SK-N-SH (cell line): ENCODE data around the gene LSM3. TPM values are rescaled to one million over a fixed set of nuclear protein-coding genes. Genes with fewer than 3 reads are reported as not detected.

ENCODE experiments used
- CTCF ChIA-PET: fragments of 300-600, 350-600 bp; formaldehyde crosslinking; extraction: SDS; loops from one replicate; lab custom pipeline; 2021; lab: Yijun Ruan, JAX
- POLR2A ChIA-PET: fragments of 350-600 bp; sonication (Branson Sonifier 250); formaldehyde crosslinking; extraction: SDS; loops from one replicate; lab custom pipeline; 2020; ENCODE audit warnings: antibody characterized with exemption, inconsistent platforms; lab: Yijun Ruan, JAX
- DNase-seq: peaks from one replicate; pipeline ENCODE4 v3.0.0; 2012
- H2AFZ ChIP-seq: fragments of 200-600 bp; sonication (generic); 2 replicates; pipeline ENCODE4 v1.8.1; 2016; ENCODE audit warnings: antibody characterized with exemption, mild to moderate bottlenecking, low read depth
- H3F3A ChIP-seq: fragments of 200-600 bp; sonication (generic); replicated peaks from 2 replicates; pipeline ENCODE3; 2016; ENCODE audit warnings: antibody characterized with exemption, mild to moderate bottlenecking; ENCODE audit not compliant: insufficient read depth
- H3K27ac ChIP-seq, 2 experiments: fragments of 200-500 bp in 1 of 2; fragments of 200-600 bp in 1 of 2; sonication (Bioruptor generic) in 1 of 2; sonication (generic), shearing (Covaris generic) in 1 of 2; 2 replicates each; pipeline versions ENCODE4 v1.5.1 to v1.6.1; 2014 to 2016; ENCODE audit warnings: low read depth in 2 of 2, inconsistent platforms in 1 of 2, low read length in 1 of 2, mild to moderate bottlenecking in 1 of 2, mixed read lengths in 1 of 2
- H3K27me3 ChIP-seq: fragments of 200-600 bp; sonication (generic), shearing (Covaris generic); 2 replicates; pipeline ENCODE4 v1.6.1; 2016; ENCODE audit warnings: mixed run types; ENCODE audit not compliant: insufficient read depth
- H3K36me3 ChIP-seq, 2 experiments: fragments of 200-500 bp in 1 of 2; fragments of 200-600 bp in 1 of 2; sonication (Bioruptor generic) in 1 of 2; sonication (generic) in 1 of 2; replicated peaks in 1 of 2; 2 replicates each; pipeline versions ENCODE3 to v1.5.1; 2014 to 2016; ENCODE audit warnings: low read length in 1 of 2, mild to moderate bottlenecking in 1 of 2; ENCODE audit not compliant: insufficient read depth in 2 of 2, control insufficient read depth in 1 of 2
- H3K4me1 ChIP-seq, 2 experiments: fragments of 200-500 bp in 1 of 2; fragments of 200-600 bp in 1 of 2; sonication (Bioruptor generic) in 1 of 2; sonication (generic), shearing (Covaris generic) in 1 of 2; 2 replicates each; pipeline versions ENCODE4 v1.5.1 to v1.6.1; 2014 to 2016; ENCODE audit warnings: low read depth in 1 of 2, low read length in 1 of 2, mixed run types in 1 of 2; ENCODE audit not compliant: insufficient read depth in 2 of 2, control insufficient read depth in 1 of 2
- H3K4me2 ChIP-seq: fragments of 200-600 bp; sonication (generic), shearing (Covaris generic); 2 replicates; pipeline ENCODE4 v1.6.1; 2017; ENCODE audit warnings: mixed run types
- H3K4me3 ChIP-seq, 2 experiments: fragments of 200-500 bp in 1 of 2; fragments of 200-600 bp in 1 of 2; sonication (Bioruptor generic) in 1 of 2; sonication (generic), shearing (Covaris generic) in 1 of 2; 2 replicates each; pipeline versions ENCODE4 v1.5.1 to v1.8.1; 2014 to 2016; ENCODE audit warnings: low read depth in 2 of 2, inconsistent platforms in 1 of 2, low read length in 1 of 2, mild to moderate bottlenecking in 1 of 2, mixed read lengths in 1 of 2, moderate library complexity in 1 of 2
- H3K79me2 ChIP-seq: fragments of 200-600 bp; sonication (generic); 2 replicates; pipeline ENCODE4 v1.8.1; 2017; ENCODE audit warnings: mild to moderate bottlenecking; ENCODE audit not compliant: insufficient read depth
- H3K9ac ChIP-seq: fragments of 200-600 bp; sonication (generic); 2 replicates; pipeline ENCODE4 v1.6.1; 2017; ENCODE audit warnings: mixed run types
- H3K9me2 ChIP-seq: fragments of 200-600 bp; sonication (generic); 2 replicates; pipeline ENCODE4 v1.6.1; 2017; ENCODE audit warnings: mixed run types
- H3K9me3 ChIP-seq: fragments of 200-600 bp; sonication (generic); 2 replicates; pipeline ENCODE4 v1.6.1; 2017; ENCODE audit warnings: mixed run types, mild to moderate bottlenecking, moderate library complexity
- H4K20me1 ChIP-seq: fragments of 200-600 bp; sonication (generic); 2 replicates; pipeline ENCODE4 v1.6.1; 2017; ENCODE audit warnings: mild to moderate bottlenecking, mixed run types; ENCODE audit not compliant: insufficient read depth
- CHD2 ChIP-seq: fragments of 150-350 bp; IDR thresholded peaks from 2 replicates; pipeline ENCODE4 v1.6.1; 2018; ENCODE audit warnings: low read length; ENCODE audit not compliant: partially characterized antibody
- CTCF ChIP-seq: fragments of 200-600 bp; sonication (generic); IDR thresholded peaks from 2 replicates; pipeline ENCODE4 v1.6.1; 2017; ENCODE audit warnings: antibody characterized with exemption, mild to moderate bottlenecking, moderate library complexity
- ELF1 ChIP-seq: IDR thresholded peaks from 2 replicates; pipeline ENCODE4 v1.4.0; 2012
- EP300 ChIP-seq, 2 experiments: IDR thresholded peaks; 2 replicates each; pipeline versions ENCODE4 v1.4.0 to v1.6.1; 2012; ENCODE audit warnings: borderline replicate concordance in 1 of 2, low read depth in 1 of 2, low read length in 1 of 2
- EZH2phosphoT487 ChIP-seq: fragments of 200-600 bp; sonication (generic); IDR thresholded peaks from 2 replicates; pipeline ENCODE4 v1.6.1; 2017; ENCODE audit warnings: low read depth, mixed run types, mild to moderate bottlenecking, antibody characterized with exemption, moderate library complexity, borderline replicate concordance
- FOXJ3 ChIP-seq: sonication (generic); formaldehyde crosslinking; IDR thresholded peaks from 2 replicates; pipeline ENCODE4 v1.5.1; 2020; ENCODE audit warnings: mild to moderate bottlenecking, missing genetic modification reagents
- JUND ChIP-seq: IDR thresholded peaks from 2 replicates; pipeline ENCODE4 v1.4.0; 2012
- MAX ChIP-seq: IDR thresholded peaks from 2 replicates; pipeline ENCODE4 v1.4.0; 2012; ENCODE audit warnings: low read depth
- MEF2A ChIP-seq: IDR thresholded peaks from 2 replicates; pipeline ENCODE4 v1.4.0; 2012; ENCODE audit warnings: low read depth, borderline replicate concordance
- PBX3 ChIP-seq: IDR thresholded peaks from 2 replicates; pipeline ENCODE4; 2012
- POLR2AphosphoS5 ChIP-seq: IDR thresholded peaks from 2 replicates; pipeline ENCODE4 v1.6.1; 2012; ENCODE audit warnings: low read depth, low read length
- RCOR1 ChIP-seq: fragments of 150-350 bp; IDR thresholded peaks from 2 replicates; pipeline ENCODE4 v1.6.1; 2017; ENCODE audit warnings: antibody characterized with exemption, low read length
- RFX5 ChIP-seq: IDR thresholded peaks from 2 replicates; pipeline ENCODE4 v1.6.1; 2012; ENCODE audit warnings: mild to moderate bottlenecking, improper control_type of control experiment, low read length
- RXRA ChIP-seq: IDR thresholded peaks from 2 replicates; pipeline ENCODE4 v1.4.0; 2012; ENCODE audit warnings: low read depth, mild to moderate bottlenecking, borderline replicate concordance
- TAF1 ChIP-seq: IDR thresholded peaks from 2 replicates; pipeline ENCODE4 v1.6.1; 2012; ENCODE audit warnings: low read depth, mild to moderate bottlenecking, low read length, moderate library complexity, borderline replicate concordance
- TCF12 ChIP-seq: IDR thresholded peaks from 2 replicates; pipeline ENCODE4 v1.4.0; 2012
- USF1 ChIP-seq: IDR thresholded peaks from 2 replicates; pipeline ENCODE4 v1.4.0; 2012; ENCODE audit warnings: low read depth, borderline replicate concordance
- YY1 ChIP-seq: IDR thresholded peaks from 2 replicates; pipeline ENCODE4 v1.4.0; 2012; ENCODE audit warnings: low read depth, mild to moderate bottlenecking
- ZBTB33 ChIP-seq: IDR thresholded peaks from 2 replicates; pipeline ENCODE4 v1.4.0; 2012; ENCODE audit warnings: low read depth, borderline replicate concordance
- WGBS: methylation state at CpG from one replicate; pipeline ENCODE4 v1.1.6; 2017; ENCODE audit warnings: low lambda C conversion rate; 5-methylcytosine and 5-hydroxymethylcytosine counted together
- polyA plus RNA-seq, 3 experiments: library from polyadenylated mRNA; depleted of rRNA; stranded (reverse); fragments of >200 nt; gene quantifications; 2 replicates each; pipeline ENCODE4 v1.2.3, GENCODE V29; 2012

Gene LSM3
- polyA plus RNA-seq, 1 of the 3 experiments (the other 2 are of a cell fraction): 5.1 TPM

- TF ChIP-seq RXRA: no peak
- no peak for TF ChIP-seq EZH2phosphoT487
- TF ChIP-seq ZBTB33: no peak
- no peak for TF ChIP-seq FOXJ3 (CRISPR knock-in tag)
- no peak for TF ChIP-seq ELF1
- TF ChIP-seq RCOR1: no peak
- no peak for TF ChIP-seq PBX3
- no peak for TF ChIP-seq YY1
- TF ChIP-seq MAX: no peak
- no peak for TF ChIP-seq TCF12
- TF ChIP-seq CHD2: no peak
- TF ChIP-seq MEF2A: no peak
- no peak for TF ChIP-seq EP300 (IDR thresholded peaks at IDR 0.05; ENCODE audit: borderline replicate concordance in 1 of 2, low read depth in 1 of 2, low read length in 1 of 2)
- TF ChIP-seq RFX5: no peak
- no peak overlapping the region for H3K9ac ChIP-seq
- no peaks in the 10 kb centered on the region for H3K9me3 ChIP-seq
- ChIA-PET CTCF (interaction anchor here (1.0 kb wide), 1 partner anchor 311 kb away, joined by 3 read pairs; no protein-coding TSS in a partner anchor), POLR2A (no interaction called here)
- no peaks in the 10 kb centered on the region for H3F3A ChIP-seq
- no peaks in the 10 kb centered on the region for H3K79me2 ChIP-seq
- H2AFZ ChIP-seq: no peak overlapping the region
- DNase-seq: no peak
- no peak overlapping the region for H3K4me2 ChIP-seq
- H3K36me3 ChIP-seq: no peaks in the 10 kb centered on the region
- 72% methylated on average over 7 of the region's 7 CpGs for WGBS
- H3K27me3 ChIP-seq: peaks cover 6% of the 10 kb centered on the region; the same call in 1 of the 2 replicates
- no peak overlapping the region for H3K4me3 ChIP-seq
- H4K20me1 ChIP-seq: no peaks in the 10 kb centered on the region
- no peak overlapping the region for H3K27ac ChIP-seq
- no peaks in the 10 kb centered on the region for H3K9me2 ChIP-seq
- H3K4me1 ChIP-seq: no peaks in the 10 kb centered on the region
Measured at GRCh38 chr3:14238356-14238755, 59.7 kb downstream of the LSM3 start.

- Histone ChIP-seq H3K4me1 (no peaks in the 10 kb centered on the region), H3K36me3 (no peaks in the 10 kb centered on the region), H4K20me1 (no peaks in the 10 kb centered on the region), H3K27ac (no peak overlapping the region), H3K9me2 (no peaks in the 10 kb centered on the region), H3K27me3 (peaks cover 6% of the 10 kb centered on the region; the same call in 1 of the 2 replicates), H3F3A (no peaks in the 10 kb centered on the region), H3K9ac (no peak overlapping the region), H3K4me2 (no peak overlapping the region), H3K9me3 (no peaks in the 10 kb centered on the region), H3K79me2 (no peaks in the 10 kb centered on the region), H3K4me3 (no peak overlapping the region), H2AFZ (no peak overlapping the region)
- CTCF ChIA-PET: interaction anchor here (1.0 kb wide), 1 partner anchor 312 kb away, joined by 3 read pairs; no protein-coding TSS in a partner anchor
- POLR2A ChIA-PET: no interaction called here
- DNase-seq: no peak
- TF ChIP-seq JUND (no peak), POLR2AphosphoS5 (no peak), CTCF (no peak), TAF1 (no peak), TCF12 (no peak), PBX3 (no peak), USF1 (no peak), MEF2A (no peak), RXRA (no peak)
Measured at GRCh38 chr3:14238930-14239329, 60.3 kb downstream of the LSM3 start.
